Progenitor cell of endocrine pancreas (in vitro differentiated cells): ENCODE results near the gene SNED1. TPM values are rescaled to one million over a fixed set of nuclear protein-coding genes. Genes with fewer than 3 reads are reported as not detected.

Source experiments
- DNase-seq: peaks from one replicate; pipeline ENCODE4 v3.0.0; 2021; ENCODE audit warnings: low spot score; ENCODE audit not compliant: unreplicated experiment
- H3K27ac Mint-ChIP-seq: 2 replicates; pipeline ENCODE4 v1.8.0; 2021; ENCODE audit warnings: mild to moderate bottlenecking, moderate library complexity, mixed read lengths
- H3K27me3 Mint-ChIP-seq: 2 replicates; pipeline ENCODE4 v1.8.0; 2021; ENCODE audit warnings: mixed read lengths
- H3K36me3 Mint-ChIP-seq: 2 replicates; pipeline ENCODE4 v1.8.0; 2022; ENCODE audit warnings: mixed read lengths; ENCODE audit not compliant: insufficient read depth
- H3K4me1 Mint-ChIP-seq: 2 replicates; pipeline ENCODE4 v1.8.0; 2021; ENCODE audit warnings: low read depth, mixed read lengths
- H3K4me3 Mint-ChIP-seq: 2 replicates; pipeline ENCODE4 v1.8.0; 2021; ENCODE audit warnings: low read depth, mild to moderate bottlenecking, moderate library complexity, mixed read lengths
- H3K9me3 Mint-ChIP-seq: 2 replicates; pipeline ENCODE4 v1.8.0; 2021; ENCODE audit warnings: low read depth, mixed read lengths
- total RNA-seq: library from RNA; stranded (reverse); gene quantifications from 2 replicates; pipeline ENCODE4 v1.2.1, GENCODE V29; 2021
- TF ChIP-seq, protein P1 (sequence below): fragments of 200-600 bp; sonication (generic); IDR thresholded peaks from one replicate; pipeline ENCODE4 v1.5.0; 2021; ENCODE audit warnings: antibody characterized with exemption, mild to moderate bottlenecking; ENCODE audit not compliant: unreplicated experiment

SNED1 gene
- total RNA-seq, 1 donor from 2014 or later: 2.2 TPM

DNA sequence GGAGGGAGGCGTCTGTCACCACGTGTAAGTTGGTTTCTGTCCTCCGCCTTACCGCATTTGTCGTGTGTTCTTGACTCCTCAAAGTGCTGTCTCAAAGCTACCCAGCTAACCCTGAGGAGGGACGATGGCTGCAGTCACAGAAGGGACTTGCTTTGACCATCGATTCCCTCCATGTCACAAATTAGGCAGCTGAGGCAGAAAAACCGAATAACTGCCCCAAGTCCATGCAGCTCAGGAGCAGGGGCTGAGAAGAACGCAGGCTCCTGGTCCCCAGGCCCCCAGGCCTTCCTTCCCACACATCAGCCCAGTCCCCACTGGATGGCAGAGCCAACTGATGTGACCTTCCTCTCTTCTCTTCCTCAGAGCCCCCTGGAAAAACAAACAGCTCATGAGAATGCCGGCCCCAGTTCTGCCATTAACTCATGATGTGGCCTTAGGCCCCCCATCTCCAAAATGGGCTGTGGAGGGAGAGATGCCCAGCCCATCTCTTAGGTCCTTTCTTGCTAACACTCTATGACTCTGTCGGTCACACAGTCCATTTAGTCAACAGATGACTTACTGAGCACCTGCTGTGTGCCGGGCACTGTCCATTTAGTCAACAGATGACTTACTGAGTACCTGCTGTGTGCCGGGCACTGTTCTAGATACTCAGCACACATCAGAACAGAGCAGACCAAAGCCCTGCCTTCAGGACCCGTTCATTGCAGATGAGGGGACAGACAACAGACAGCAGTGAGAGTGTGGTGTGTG lies 84.1 kb downstream of the SNED1 start:
- Mint-ChIP-seq H3K27ac (no peak overlapping the region), H3K9me3 (peaks cover 3% of the 10 kb centered on the region)

DNA sequence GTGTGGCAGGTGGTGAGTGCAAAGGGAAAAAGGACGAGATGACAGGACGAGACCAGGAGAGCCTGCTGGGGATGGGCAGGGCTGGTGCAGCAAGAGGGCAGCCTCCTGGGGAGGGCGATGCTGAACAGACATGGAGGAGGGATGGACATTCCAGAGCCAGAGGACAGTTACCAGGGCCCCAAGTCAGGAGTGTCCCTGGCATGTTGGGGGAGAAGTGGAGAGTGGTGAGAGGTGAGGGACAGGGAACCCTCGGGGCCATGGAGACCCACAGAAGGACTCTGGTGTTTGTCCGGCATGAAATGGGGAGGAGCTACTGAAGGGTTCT lies 84.6 kb downstream of the SNED1 start:
- H3K4me1 Mint-ChIP-seq: peaks cover 3% of the 10 kb centered on the region
- H3K27ac Mint-ChIP-seq: no peak overlapping the region
- no peak for DNase-seq
- H3K27me3 Mint-ChIP-seq: no peaks in the 10 kb centered on the region
- H3K4me3 Mint-ChIP-seq: no peak overlapping the region
- H3K9me3 Mint-ChIP-seq: peaks cover 3% of the 10 kb centered on the region
- TF ChIP-seq, protein P1, sequence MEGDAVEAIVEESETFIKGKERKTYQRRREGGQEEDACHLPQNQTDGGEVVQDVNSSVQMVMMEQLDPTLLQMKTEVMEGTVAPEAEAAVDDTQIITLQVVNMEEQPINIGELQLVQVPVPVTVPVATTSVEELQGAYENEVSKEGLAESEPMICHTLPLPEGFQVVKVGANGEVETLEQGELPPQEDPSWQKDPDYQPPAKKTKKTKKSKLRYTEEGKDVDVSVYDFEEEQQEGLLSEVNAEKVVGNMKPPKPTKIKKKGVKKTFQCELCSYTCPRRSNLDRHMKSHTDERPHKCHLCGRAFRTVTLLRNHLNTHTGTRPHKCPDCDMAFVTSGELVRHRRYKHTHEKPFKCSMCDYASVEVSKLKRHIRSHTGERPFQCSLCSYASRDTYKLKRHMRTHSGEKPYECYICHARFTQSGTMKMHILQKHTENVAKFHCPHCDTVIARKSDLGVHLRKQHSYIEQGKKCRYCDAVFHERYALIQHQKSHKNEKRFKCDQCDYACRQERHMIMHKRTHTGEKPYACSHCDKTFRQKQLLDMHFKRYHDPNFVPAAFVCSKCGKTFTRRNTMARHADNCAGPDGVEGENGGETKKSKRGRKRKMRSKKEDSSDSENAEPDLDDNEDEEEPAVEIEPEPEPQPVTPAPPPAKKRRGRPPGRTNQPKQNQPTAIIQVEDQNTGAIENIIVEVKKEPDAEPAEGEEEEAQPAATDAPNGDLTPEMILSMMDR: no peak
- peaks cover 25% of the 10 kb centered on the region for H3K36me3 Mint-ChIP-seq

More for the DNA sequence above, 84.1 kb downstream of the SNED1 start:
- DNase-seq: no peak
- H3K4me1 Mint-ChIP-seq: peaks cover 3% of the 10 kb centered on the region
- H3K36me3 Mint-ChIP-seq: peaks cover 21% of the 10 kb centered on the region
- TF ChIP-seq, protein P1: no peak
- no peaks in the 10 kb centered on the region for H3K27me3 Mint-ChIP-seq
- no peak overlapping the region for H3K4me3 Mint-ChIP-seq

DNA sequence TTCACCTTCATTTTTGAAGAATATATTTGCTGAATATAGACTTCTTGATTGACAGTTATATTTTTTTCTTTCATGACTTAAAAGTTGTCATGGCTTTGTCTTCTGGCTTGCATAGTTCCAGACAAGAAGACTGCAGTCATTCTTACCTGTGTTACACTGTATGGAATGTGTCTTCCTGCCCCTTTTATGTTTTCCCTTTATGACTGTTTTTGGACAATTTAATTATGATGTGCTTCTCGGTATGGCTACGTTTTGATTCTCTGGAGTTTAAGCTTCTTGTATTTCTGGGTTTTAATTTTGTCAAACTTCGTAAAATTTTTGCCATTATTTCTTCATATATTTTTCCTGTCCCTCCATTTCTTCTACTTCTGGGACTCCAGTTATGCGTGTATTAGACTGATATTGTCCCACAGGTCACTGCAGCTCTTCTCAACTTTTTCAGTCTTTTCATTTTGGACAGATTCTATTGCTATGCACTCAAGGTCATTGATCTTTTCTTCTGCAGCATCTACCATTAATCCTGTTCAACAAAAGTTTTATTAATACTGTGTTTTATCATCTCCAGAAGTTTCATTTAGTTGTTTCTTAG lies 86.5 kb downstream of the SNED1 start:
- TF ChIP-seq, protein P1: no peak
- Mint-ChIP-seq H3K4me3 (no peak overlapping the region), H3K27ac (no peak overlapping the region), H3K9me3 (peaks cover 3% of the 10 kb centered on the region), H3K4me1 (peaks cover 3% of the 10 kb centered on the region), H3K27me3 (no peaks in the 10 kb centered on the region), H3K36me3 (peaks cover 30% of the 10 kb centered on the region)
- no peak for DNase-seq

DNA sequence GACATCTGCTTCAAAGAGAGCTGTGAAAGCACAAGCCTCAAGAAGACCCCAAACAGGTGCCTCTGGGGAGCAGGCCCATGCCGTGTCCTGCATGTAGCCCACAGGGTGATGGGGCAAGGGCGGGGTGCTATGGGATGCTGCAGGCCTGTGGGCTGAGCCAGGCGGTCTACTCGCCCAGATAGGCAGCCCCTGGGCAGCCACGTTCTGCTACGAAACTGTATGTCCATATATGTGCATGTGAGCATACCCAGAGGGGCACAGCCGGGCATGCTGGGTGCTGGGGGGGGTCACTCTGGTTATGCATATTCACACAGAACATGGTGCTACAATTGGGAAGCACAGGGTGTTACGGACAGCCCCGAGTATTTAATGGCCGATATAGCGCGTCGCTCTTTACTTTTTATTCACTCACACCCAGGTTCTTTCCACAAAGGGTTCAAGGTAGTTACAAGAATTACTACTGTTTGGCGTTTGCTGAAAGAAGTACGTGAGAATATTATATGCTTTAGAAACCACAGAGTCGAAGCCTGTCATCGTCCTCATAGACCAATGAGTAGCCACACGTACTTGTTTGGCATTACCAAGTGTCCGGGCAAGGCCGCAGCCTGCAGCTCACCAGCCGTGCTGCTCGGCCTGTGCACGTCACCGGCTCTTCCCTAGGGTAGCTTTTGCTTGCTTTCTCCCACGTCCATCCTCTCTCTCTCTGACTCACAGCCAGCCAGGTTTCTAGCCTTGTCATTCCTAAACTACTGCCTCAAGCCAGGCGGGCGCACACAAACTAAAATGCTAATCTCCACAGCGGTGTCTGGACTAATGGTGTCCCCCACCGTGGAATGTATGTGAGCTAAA lies 89.2 kb downstream of the SNED1 start:
- H3K36me3 Mint-ChIP-seq: peaks cover 38% of the 10 kb centered on the region
- TF ChIP-seq, protein P1: no peak
- no peaks in the 10 kb centered on the region for H3K27me3 Mint-ChIP-seq
- no peak for DNase-seq
- peaks cover 3% of the 10 kb centered on the region for H3K9me3 Mint-ChIP-seq
- peaks cover 3% of the 10 kb centered on the region for H3K4me1 Mint-ChIP-seq
- no peak overlapping the region for H3K27ac Mint-ChIP-seq
- H3K4me3 Mint-ChIP-seq: no peak overlapping the region

DNA sequence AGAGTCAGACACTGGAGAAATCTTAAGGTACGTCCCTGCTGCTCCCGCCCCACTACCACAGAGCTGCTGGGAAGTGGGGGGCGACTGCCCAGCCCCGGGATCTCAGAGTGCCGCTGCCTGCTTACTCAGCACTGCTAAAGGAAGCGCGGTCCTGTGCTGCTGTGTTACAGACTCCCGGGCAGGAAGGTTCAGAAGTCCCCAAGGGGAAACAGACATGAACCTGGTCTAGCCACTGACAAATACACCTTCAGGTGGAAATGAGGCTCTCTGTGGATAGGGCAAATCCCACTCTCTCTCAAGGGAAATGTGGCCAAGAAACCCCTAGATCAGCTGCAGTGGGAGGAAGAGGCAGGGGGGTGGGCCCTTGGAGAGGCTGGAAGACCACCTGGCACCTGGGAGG lies 90.0 kb downstream of the SNED1 start:
- peaks cover 3% of the 10 kb centered on the region for H3K9me3 Mint-ChIP-seq
- TF ChIP-seq, protein P1: no peak
- DNase-seq: no peak
- H3K4me3 Mint-ChIP-seq: no peak overlapping the region
- H3K36me3 Mint-ChIP-seq: peaks cover 38% of the 10 kb centered on the region
- H3K27me3 Mint-ChIP-seq: no peaks in the 10 kb centered on the region
- no peak overlapping the region for H3K27ac Mint-ChIP-seq
- peaks cover 9% of the 10 kb centered on the region for H3K4me1 Mint-ChIP-seq
